Fibroblast of lung (primary cell): ENCODE measurements around the gene TWF1.

ENCODE experiments used
- EZH2 ChIP-seq: IDR thresholded peaks from 2 replicates; pipeline ENCODE4 v1.5.1; 2012; ENCODE audit warnings: low read length, control low read depth, mild to moderate bottlenecking; ENCODE audit errors: missing control alignments
- TF ChIP-seq, protein P1 (sequence below), 2 donors: IDR thresholded peaks in 1 of 2; conservative IDR thresholded peaks in 1 of 2; 1 replicate in 1 of 2; 2 replicates in 1 of 2; pipeline ENCODE4 v1.5.1; 2011 to 2012; ENCODE audit warnings: low read length in 2 of 2, control low read depth in 1 of 2, inconsistent platforms in 1 of 2, low read depth in 1 of 2, mild to moderate bottlenecking in 1 of 2

DNA sequence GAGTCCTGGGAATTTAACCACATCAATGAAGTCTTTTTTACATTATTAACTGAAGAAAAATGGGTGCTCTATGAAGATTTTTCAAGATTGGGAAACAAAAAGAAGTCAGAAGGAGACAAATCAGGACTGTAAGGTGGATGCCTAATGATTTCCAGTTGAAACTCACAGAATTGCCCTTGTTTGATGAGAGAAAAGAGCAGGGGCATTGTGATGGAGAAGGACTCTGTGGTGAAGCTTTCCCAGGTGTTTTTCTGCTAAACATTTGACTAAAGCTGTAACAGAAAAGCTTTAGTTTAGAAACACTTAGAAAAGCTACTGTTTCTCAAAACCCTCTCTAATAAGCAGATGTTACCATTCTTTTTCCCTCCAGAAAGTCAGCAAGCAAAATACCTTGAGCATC is 41.6 kb downstream of the TWF1 start:
- TF ChIP-seq, protein P1, sequence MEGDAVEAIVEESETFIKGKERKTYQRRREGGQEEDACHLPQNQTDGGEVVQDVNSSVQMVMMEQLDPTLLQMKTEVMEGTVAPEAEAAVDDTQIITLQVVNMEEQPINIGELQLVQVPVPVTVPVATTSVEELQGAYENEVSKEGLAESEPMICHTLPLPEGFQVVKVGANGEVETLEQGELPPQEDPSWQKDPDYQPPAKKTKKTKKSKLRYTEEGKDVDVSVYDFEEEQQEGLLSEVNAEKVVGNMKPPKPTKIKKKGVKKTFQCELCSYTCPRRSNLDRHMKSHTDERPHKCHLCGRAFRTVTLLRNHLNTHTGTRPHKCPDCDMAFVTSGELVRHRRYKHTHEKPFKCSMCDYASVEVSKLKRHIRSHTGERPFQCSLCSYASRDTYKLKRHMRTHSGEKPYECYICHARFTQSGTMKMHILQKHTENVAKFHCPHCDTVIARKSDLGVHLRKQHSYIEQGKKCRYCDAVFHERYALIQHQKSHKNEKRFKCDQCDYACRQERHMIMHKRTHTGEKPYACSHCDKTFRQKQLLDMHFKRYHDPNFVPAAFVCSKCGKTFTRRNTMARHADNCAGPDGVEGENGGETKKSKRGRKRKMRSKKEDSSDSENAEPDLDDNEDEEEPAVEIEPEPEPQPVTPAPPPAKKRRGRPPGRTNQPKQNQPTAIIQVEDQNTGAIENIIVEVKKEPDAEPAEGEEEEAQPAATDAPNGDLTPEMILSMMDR (conservative IDR thresholded peaks at IDR 0.05 in 1 of 2, IDR thresholded peaks at IDR 0.05 in 1 of 2; ENCODE audit: low read depth in 1 of 2, low read length in 2 of 2) = no peak
- TF ChIP-seq EZH2 = no peak
